ENCODE results near the gene CCM2. TPM values are rescaled to one million over a fixed set of nuclear protein-coding genes. Genes with fewer than 3 reads are reported as not detected.

CCM2 gene
- polyA plus RNA-seq, 2 of the 4 experiments (the other 2 are of a cell fraction): 18.9 to 34.6 TPM

DNA sequence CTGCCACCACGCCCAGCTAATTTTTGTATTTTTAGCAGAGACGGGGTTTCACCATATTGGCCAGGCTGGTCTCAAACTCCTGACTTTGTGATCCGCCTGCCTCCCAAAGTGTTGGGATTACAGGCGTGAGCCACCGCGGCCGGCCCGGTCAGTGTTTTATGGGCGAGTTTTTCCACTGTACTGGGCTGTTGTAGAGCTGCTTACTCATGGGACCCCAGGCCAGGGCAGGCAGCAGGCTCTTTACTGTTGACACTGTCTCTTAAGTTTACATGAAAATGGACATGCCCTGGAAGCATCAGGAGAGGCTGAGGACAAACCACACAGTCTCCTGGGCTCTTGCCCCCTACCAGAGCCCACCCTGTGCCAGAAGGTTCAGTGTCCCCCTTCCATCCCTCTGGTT lies 77.6 kb downstream of the CCM2 start:
- Histone ChIP-seq H3K4me1 (peaks cover 4% of the 10 kb centered on the region; the same call in 1 of the 3 replicates), H3K4me3 (no peak overlapping the region), H3K27ac (no peak overlapping the region), H3K4me2 (no peak overlapping the region), H3K9me3 (no peaks in the 10 kb centered on the region)
- POLR2A ChIA-PET: no interaction called here
- WGBS (ENCODE audit: missing lambda C conversion rate): 95% methylated on average over 9 of the region's 9 CpGs
- ATAC-seq (no peak), FAIRE-seq (no peak), DNase-seq (ENCODE audit: low read depth in 1 of 2, low spot score in 1 of 2) (no peak)
- no peak for TF ChIP-seq HDAC2 (IDR thresholded peaks at IDR 0.05)
- CTCF ChIA-PET: interaction anchor here (1.0 kb wide), 1 partner anchor 12 kb away, joined by 3 read pairs; no protein-coding TSS in a partner anchor

DNA sequence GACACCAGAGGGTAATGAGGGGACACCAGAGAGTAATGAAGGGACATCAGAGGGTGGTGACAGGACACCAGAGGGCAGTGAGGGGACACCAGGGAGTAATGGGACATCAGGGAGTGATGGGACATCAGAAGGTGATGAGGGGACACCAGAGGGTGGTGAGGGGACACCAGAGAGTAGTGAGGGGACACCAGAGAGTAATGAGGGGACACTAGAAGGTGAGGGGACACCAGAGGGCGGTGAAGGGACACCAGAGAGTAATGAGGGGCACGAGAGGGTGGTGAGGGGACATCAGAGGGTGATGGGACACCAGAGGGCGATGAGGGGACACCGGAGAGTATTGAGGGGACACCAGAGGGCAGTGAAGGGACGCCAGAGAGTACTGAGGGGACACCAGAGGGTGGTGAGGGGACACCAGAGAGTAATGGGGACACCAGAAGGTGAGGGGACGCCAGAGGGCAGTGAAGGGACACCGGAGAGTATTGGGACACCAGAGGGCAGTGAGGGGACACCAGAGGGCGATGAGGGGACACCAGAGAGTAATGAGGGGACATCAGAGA lies 78.2 kb downstream of the CCM2 start:
- CTCF ChIA-PET: interaction anchor here (1.0 kb wide), 1 partner anchor 11 kb away, joined by 3 read pairs; no protein-coding TSS in a partner anchor
- no peak overlapping the region for H3K27ac ChIP-seq
- POLR2A ChIA-PET: no interaction called here
- no peak overlapping the region for H3K4me3 ChIP-seq
- ATAC-seq: no peak
- no peak for DNase-seq (ENCODE audit: low read depth in 1 of 2, low spot score in 1 of 2)
- WGBS (ENCODE audit: missing lambda C conversion rate): 83% methylated on average over 8 of the region's 8 CpGs
- peaks cover 4% of the 10 kb centered on the region; the same call in 1 of the 3 replicates for H3K4me1 ChIP-seq
- no peaks in the 10 kb centered on the region for H3K9me3 ChIP-seq
- TF ChIP-seq MAFK (IDR thresholded peaks at IDR 0.05; ENCODE audit: partially characterized antibody) (no peak), PHF8 (IDR thresholded peaks at IDR 0.05; ENCODE audit: borderline replicate concordance, low read depth) (no peak), ESRRA (IDR thresholded peaks at IDR 0.05; ENCODE audit: borderline replicate concordance, low read length) (no peak), NPAS2 (CRISPR knock-in tag; IDR thresholded peaks at IDR 0.05; ENCODE audit: borderline replicate concordance) (no peak), FOSB (CRISPR knock-in tag; IDR thresholded peaks at IDR 0.05) (no peak), EHF (CRISPR knock-in tag; IDR thresholded peaks at IDR 0.05) (no peak), KDM1A (IDR thresholded peaks at IDR 0.05; ENCODE audit: low read depth) (no peak), TP53 (CRISPR knock-in tag; IDR thresholded peaks at IDR 0.05) (no peak), RAD21 (conservative IDR thresholded peaks at IDR 0.05 in 1 of 2, IDR thresholded peaks at IDR 0.05 in 1 of 2) (no peak), HEYL (CRISPR knock-in tag; IDR thresholded peaks at IDR 0.05) (no peak), CBX8 (IDR thresholded peaks at IDR 0.05) (no peak), ZNF302 (CRISPR knock-in tag; IDR thresholded peaks at IDR 0.05) (no peak), RARB (CRISPR knock-in tag; IDR thresholded peaks at IDR 0.05) (no peak), JUNB (IDR thresholded peaks at IDR 0.05) (no peak), CHD4 (IDR thresholded peaks at IDR 0.05; ENCODE audit: borderline replicate concordance) (no peak)
- TF ChIP-seq, protein P1, sequence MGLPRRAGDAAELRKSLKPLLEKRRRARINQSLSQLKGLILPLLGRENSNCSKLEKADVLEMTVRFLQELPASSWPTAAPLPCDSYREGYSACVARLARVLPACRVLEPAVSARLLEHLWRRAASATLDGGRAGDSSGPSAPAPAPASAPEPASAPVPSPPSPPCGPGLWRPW (IDR thresholded peaks at IDR 0.05): no peak
- TF ChIP-seq, protein P2, sequence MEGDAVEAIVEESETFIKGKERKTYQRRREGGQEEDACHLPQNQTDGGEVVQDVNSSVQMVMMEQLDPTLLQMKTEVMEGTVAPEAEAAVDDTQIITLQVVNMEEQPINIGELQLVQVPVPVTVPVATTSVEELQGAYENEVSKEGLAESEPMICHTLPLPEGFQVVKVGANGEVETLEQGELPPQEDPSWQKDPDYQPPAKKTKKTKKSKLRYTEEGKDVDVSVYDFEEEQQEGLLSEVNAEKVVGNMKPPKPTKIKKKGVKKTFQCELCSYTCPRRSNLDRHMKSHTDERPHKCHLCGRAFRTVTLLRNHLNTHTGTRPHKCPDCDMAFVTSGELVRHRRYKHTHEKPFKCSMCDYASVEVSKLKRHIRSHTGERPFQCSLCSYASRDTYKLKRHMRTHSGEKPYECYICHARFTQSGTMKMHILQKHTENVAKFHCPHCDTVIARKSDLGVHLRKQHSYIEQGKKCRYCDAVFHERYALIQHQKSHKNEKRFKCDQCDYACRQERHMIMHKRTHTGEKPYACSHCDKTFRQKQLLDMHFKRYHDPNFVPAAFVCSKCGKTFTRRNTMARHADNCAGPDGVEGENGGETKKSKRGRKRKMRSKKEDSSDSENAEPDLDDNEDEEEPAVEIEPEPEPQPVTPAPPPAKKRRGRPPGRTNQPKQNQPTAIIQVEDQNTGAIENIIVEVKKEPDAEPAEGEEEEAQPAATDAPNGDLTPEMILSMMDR (IDR thresholded peaks at IDR 0.05): no peak
- TF ChIP-seq, protein P3, sequence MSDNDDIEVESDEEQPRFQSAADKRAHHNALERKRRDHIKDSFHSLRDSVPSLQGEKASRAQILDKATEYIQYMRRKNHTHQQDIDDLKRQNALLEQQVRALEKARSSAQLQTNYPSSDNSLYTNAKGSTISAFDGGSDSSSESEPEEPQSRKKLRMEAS (IDR thresholded peaks at IDR 0.05): no peak
- H3K4me2 ChIP-seq: no peak overlapping the region
- FAIRE-seq: no peak

DNA sequence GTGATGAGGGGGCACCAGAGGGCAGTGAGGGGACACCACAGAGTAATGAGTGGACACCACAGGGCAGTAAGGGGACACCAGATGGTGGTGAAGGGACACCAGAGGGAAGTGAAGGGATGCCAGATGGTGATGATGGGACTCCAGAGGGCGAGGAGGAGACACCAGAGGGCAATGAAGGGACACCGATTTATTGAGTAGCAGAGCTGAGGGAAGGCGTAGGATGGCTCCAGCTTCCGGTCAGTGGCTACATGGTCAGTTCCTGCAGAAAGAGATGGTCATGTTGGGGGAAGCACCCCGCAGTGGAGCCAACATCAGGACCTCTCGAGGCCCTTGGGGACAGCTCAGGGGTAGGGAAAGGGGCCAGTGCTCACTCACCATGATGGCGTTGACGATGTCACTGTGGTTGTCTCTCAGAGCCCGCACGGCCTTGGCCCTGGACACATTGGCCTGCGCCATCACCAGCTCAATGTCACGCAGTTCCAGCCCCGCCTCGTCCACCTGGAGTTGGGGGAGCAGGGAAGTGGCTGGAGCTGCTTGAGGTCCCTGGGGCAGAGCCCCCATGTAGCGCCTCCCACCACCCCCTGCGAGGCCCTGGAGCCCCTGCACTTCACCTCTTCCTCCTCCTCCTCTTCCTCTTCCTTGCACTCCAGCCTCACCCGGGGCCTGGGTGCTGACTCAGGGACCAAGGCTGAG lies 80.4 kb downstream of the CCM2 start:
- H3K9me3 ChIP-seq: no peaks in the 10 kb centered on the region
- no peak for FAIRE-seq
- H3K4me3 ChIP-seq: no peak overlapping the region
- H3K4me1 ChIP-seq: no peaks in the 10 kb centered on the region
- POLR2A ChIA-PET: interaction anchor here (0.5 kb wide), 1 partner anchor 35 kb away, joined by 4 read pairs; no protein-coding TSS in a partner anchor
- CTCF ChIA-PET: interaction anchor here (0.6 kb wide), 1 partner anchor 91 kb away, joined by 3 read pairs; no protein-coding TSS in a partner anchor
- H3K4me2 ChIP-seq: no peak overlapping the region
- WGBS (ENCODE audit: missing lambda C conversion rate): 74% methylated on average over 16 of the region's 17 CpGs
- peak; percentile 21 to 36; a peak in 4 of 6 replicates for ATAC-seq
- DNase-seq (ENCODE audit: low read depth in 1 of 2, low spot score in 1 of 2): peak in 1 of 2 experiments; percentile 37
- no peak overlapping the region for H3K27ac ChIP-seq
- TF ChIP-seq KDM5A (IDR thresholded peaks at IDR 0.05) (no peak), RFX5 (IDR thresholded peaks at IDR 0.05) (no peak), CHD2 (IDR thresholded peaks at IDR 0.05; ENCODE audit: low read length, partially characterized antibody) (no peak), TFCP2L1 (CRISPR knock-in tag; IDR thresholded peaks at IDR 0.05) (no peak), HEYL (CRISPR knock-in tag; IDR thresholded peaks at IDR 0.05) (no peak), SREBF2 (IDR thresholded peaks at IDR 0.05) (no peak), FOXS1 (CRISPR knock-in tag; IDR thresholded peaks at IDR 0.05) (no peak), EHMT2 (IDR thresholded peaks at IDR 0.05; ENCODE audit: low read depth) (no peak), ZC3H11A (IDR thresholded peaks at IDR 0.05) (no peak), ZFP36 (IDR thresholded peaks at IDR 0.05; ENCODE audit: borderline replicate concordance, partially characterized antibody) (no peak), FOSB (CRISPR knock-in tag; IDR thresholded peaks at IDR 0.05) (no peak), POLR2AphosphoS2 (conservative IDR thresholded peaks at IDR 0.05; ENCODE audit: low read length) (no peak)
- TF ChIP-seq, protein P4, sequence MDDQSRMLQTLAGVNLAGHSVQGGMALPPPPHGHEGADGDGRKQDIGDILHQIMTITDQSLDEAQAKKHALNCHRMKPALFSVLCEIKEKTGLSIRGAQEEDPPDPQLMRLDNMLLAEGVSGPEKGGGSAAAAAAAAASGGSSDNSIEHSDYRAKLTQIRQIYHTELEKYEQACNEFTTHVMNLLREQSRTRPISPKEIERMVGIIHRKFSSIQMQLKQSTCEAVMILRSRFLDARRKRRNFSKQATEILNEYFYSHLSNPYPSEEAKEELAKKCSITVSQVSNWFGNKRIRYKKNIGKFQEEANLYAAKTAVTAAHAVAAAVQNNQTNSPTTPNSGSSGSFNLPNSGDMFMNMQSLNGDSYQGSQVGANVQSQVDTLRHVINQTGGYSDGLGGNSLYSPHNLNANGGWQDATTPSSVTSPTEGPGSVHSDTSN (IDR thresholded peaks at IDR 0.05): no peak
- TF ChIP-seq, protein P2 (IDR thresholded peaks at IDR 0.05): no peak

Data from A549 (cell line).